ENCODE results near the gene AKAP13.
"Not testable (repeated sequence)": the region's sequence is repeated elsewhere in the genome, so short reads cannot be mapped to it uniquely, and the experiment has no call there.

Gene AKAP13

GRCh38 chr15:85348048-85348766 is 32.2 kb upstream of the AKAP13 start:
- not testable (repeated sequence) for DNase-seq (ENCODE audit: low read depth)

DNA sequence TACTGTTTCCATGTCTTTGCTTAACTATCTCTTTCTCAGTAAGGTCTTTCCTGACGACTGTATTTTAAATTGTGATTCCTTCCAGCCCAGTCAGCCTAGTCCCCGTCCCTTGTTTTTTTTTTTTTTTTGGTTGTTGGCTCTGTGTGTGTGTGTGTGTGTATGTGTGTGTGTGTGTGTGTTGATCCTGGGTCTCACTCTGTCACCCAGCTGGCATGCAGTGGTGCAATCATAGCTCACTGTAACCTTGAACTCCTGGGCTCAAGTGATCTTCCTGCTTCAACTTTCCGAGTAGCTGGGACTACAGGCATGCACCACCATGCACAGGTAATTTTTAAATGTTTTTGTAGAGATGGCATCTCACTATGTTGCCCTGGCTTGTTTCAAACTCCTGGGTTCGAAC is 31.3 kb upstream of the AKAP13 start:
- DNase-seq (ENCODE audit: low read depth): not testable (repeated sequence)

DNA sequence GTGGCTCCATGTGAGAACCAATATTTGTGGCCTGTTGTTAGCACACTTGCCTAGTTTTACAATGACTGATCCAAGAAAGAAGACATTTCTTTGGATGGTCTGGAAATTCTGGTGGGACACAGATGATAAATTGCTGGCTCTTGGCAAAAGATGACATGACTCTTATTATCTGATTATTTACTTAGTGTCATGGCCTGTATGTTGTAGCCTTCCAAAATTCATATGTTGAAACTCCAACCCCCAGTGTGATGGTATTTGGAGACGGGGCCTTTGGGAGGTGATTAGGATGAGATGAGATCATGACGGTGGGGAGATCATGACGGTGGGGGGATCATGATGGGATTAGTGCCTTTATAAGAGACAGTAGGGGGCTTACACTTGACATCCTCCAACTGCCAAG is 30.0 kb upstream of the AKAP13 start:
- no peak for DNase-seq (ENCODE audit: low read depth)

DNA sequence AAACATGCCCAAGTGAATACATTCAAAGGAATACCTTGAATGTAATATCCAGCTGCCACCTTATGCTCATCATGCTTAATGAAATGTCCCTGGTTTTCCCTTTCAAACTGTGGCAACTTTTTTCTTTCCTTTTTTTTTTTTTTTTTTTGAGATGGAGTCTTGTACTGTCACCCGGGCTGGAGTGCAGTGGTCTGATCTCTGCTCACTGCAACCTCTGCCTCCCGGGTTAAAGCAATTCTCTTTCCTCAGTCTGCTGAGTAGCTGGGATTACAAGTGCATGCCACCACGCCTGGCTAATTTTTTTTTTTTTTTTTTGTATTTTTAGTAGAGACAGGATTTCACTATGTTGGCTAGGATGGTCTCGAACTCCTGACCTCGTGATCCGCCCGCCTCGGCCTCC is 28.9 kb upstream of the AKAP13 start:
- DNase-seq (ENCODE audit: low read depth): not testable (repeated sequence)

DNA sequence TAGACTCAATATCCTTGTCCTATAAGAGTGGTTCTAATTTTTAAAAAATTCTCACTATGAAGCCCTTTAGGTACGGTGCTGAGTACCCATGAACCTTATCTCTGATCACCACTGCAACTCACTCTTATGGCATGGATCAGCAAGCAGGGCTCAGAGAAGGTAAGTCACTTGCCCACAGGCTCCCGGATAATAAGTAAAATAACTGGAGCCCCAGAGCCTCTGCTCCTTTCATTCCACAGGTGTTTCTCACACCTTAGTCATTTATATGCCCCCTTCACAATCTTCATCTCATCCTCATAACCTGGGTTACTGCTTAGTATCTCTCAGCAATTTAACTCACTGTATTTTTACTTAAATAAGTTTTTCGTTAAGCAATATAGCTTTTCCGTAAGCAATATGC is 28.4 kb upstream of the AKAP13 start:
- no peak for DNase-seq (ENCODE audit: low read depth)

GRCh38 chr15:85353516-85353915 is 26.9 kb upstream of the AKAP13 start:
- no peak for DNase-seq (ENCODE audit: low read depth)

DNA sequence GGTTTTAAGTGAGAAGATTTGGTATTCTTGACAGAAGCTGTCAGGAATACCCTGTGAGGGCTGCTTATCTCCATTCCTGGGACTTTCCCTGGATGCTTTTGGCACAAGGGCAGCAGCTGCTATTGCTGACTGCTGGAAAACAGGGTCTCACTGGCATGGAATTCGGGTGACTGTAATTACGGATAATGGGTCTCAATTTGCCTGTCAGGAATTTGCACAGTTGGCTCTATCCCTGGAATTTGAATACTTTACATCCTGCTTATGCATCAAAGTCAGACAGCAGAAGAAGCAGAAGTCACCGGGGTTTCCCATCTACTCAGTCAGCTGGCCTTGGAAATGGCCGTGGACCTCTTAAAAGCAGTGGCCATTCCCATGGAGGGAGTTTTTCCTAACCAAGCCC is 25.9 kb upstream of the AKAP13 start:
- DNase-seq (ENCODE audit: low read depth): no peak

- DNase-seq (ENCODE audit: low read depth): no peak
These were observed 25.5 kb upstream of the AKAP13 start for GRCh38 chr15:85354948-85355347.

DNA sequence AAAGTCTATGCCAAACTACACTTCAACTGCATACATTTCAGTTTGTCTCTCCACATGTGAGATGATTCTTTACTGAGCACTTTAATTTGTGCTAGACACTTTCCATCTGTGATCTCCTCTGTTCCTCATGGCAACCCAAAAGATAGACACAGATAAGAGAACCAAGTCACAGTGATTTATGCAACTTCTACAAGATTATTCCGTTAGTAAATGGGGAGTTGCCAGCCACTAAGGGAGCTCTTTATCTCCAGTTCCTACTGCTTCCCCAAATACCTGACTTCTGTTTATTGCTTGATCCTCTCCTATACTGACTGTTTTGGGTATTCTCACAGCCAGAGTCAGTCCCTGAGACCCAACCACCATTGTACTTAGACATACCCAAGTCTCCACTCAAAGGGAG is 24.1 kb upstream of the AKAP13 start:
- DNase-seq (ENCODE audit: low read depth): no peak

GRCh38 chr15:85361323-85361722 is 19.1 kb upstream of the AKAP13 start:
- DNase-seq (ENCODE audit: low read depth): no peak

DNA sequence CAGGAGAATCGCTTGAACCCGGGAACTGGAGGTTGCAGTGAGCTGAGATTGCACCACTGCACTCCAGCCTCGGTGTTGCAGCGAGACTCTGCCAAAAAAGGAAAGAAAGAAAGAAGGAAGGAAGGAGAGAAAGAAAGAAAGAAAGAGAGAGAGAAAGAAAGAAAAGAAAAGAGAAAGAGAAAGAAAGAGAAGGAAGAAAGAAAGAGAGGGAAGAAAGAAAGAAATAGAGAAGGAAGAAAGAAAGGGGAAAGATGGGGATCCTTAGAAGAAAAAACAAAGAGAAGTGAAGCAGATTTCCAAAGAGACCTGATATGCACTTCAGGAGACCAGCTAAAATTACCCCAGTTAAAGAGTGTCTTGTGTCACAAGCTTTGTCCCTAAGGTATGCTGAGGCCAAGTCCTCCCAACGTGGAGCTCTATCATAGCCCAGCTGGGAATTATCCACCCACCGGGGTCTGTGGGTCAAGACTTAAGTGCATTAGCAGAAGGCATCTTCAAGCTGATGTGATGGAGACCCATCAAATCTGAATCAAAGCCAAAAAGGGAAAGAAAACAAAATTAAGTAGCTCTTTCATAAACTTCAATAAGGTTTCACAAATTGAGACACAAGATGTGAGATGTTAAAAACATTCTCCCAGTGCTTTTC is 17.8 kb upstream of the AKAP13 start:
- no peak for DNase-seq (ENCODE audit: low read depth)

- DNase-seq (ENCODE audit: low read depth): no peak
These were observed 14.4 kb upstream of the AKAP13 start for GRCh38 chr15:85365980-85366379.

DNA sequence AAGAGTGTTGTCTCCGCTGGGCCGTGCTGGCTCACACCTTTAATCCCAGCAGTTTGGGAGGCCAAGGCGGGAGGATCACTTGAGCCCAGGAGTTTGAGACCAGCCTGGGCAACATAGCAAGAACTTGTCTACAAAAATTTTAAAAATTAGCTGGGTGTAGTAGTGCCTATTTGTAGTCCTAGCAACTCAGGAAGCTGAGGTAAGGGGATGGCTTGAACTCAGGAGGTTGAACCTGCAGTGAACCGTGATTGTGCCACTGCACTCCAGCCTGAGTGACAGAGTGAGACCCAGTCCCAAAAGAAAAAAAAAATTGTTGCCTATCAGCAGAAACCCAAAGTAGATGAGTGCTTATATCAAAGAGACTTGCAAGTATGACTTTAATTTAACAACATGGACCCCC is 12.7 kb upstream of the AKAP13 start:
- DNase-seq (ENCODE audit: low read depth): no peak

- no peak for DNase-seq (ENCODE audit: low read depth)
These were observed 5.6 kb upstream of the AKAP13 start for GRCh38 chr15:85374831-85375230.

GRCh38 chr15:85377269-85377668 is 3.1 kb upstream of the AKAP13 start:
- no peak for DNase-seq (ENCODE audit: low read depth)

DNA sequence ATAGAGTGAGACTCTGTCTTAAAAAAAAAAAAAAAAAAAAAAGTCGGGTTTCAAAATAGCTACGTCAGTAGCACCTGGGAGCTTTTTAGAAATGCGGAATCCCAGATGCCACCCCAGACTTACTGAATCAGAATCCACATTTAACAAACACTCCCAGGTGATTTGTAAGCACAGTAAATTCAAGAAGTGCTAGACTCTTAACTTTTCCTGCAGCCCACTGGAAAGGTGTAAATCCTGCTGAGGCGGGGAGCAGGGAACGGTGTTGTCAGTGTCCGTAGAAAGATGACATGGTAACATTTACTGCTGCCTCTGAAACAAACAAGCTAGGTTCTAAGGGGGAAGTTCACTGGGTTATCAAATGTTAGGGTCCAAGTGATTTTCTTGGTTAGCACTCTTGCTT is 2.4 kb upstream of the AKAP13 start:
- no peak for DNase-seq (ENCODE audit: low read depth)

DNA sequence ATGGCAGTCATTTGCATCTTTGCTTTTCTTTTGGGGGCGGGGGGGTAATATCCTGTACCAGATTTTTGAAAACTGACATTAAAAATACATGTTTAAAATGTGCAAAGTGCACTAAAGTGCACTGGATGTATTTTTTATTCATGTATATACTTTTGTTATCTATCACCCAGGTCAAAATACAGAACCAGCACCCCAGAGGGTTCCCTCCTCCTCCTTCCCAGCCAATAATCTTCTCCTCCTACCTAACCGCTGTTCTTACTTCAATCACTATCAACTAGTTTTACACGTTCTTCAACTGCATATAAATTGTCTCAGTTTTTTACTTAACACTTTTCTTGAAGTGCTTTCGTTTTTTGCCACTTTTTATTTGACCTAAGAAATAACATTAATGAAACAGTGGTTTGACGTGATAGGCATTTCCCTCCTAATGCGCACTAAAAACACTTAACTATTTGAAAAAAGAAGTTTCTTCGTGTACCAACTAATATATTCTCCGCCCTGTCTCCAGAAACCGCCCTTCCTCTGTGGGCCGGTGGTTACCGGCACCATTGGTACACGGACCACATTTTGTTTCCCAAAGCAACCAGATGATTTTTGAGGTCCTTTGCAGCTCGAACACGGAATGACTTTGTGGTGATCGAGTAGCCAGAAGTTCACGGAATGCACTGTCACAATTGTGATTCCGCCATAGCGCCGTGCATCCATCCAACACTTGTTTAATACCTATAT is 836 bp upstream of the AKAP13 start:
- peak; percentile 23 for DNase-seq (ENCODE audit: low read depth)

- peak; percentile 46 for DNase-seq (ENCODE audit: low read depth)
These were observed 624 bp downstream of the AKAP13 start for GRCh38 chr15:85380812-85381642.

- DNase-seq (ENCODE audit: low read depth): no peak
These were observed 1.7 kb downstream of the AKAP13 start for GRCh38 chr15:85381850-85382751.

- DNase-seq (ENCODE audit: low read depth): no peak
These were observed 2.5 kb downstream of the AKAP13 start for GRCh38 chr15:85382942-85383341.

DNA sequence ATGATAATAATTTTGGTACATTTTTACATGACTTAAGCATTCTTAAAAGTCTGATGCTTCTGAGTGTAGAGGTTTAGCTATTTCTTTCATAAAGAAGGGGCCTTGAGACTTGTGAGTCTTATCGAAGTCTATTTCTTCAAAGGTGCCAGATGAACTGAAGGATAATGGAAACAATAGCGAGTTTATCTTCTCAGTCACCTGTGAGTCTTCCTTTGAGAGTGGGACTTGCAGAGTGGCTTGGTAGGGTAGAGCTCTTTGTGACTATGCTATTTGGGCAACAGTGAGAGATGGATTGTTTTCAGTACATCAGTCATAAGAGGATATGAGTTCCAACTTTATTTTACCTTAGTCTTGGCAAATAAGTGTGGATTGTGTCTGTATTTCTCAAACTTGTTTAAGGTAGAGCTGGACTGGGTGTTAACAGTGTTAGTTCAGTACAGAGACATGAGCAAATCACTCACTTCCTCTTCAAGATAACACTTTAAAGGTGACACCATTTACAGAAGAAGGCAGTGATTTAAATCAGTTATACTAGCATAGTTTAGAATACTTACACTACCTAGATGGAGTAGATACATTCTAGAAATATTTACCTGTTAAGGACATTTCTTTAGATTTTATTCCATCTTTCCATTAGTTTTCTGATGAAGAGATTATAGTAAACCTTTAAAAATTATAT is 3.2 kb downstream of the AKAP13 start:
- no peak for DNase-seq (ENCODE audit: low read depth)
